ENCODE measurements around the gene FLOT2. TPM values are rescaled to one million over a fixed set of nuclear protein-coding genes. Genes with fewer than 3 reads are reported as not detected.
A peak's percentile ranks its signal among the peaks of the same experiment; 100 is the strongest.

FLOT2 gene
- total RNA-seq, 1 donor from 2014 or later = 84.0 TPM

GRCh38 chr17:28912281-28912937 is 14.9 kb upstream of the FLOT2 start:
- H3K4me1 Mint-ChIP-seq = no peaks in the 10 kb centered on the region
- Histone ChIP-seq H3K36me3 (peaks cover 19% of the 10 kb centered on the region), H3K79me2 (ENCODE audit: low read depth) (peaks cover 16% of the 10 kb centered on the region), H2AFZ (replicated peaks) (no peak overlapping the region), H4K20me1 (ENCODE audit: low read depth) (peaks cover 36% of the 10 kb centered on the region), H3K4me1 (no peaks in the 10 kb centered on the region), H3K9ac (no peak overlapping the region), H3F3A (ENCODE audit: low read depth) (peaks cover 27% of the 10 kb centered on the region), H3K9me3 (ENCODE audit: low read depth) (no peaks in the 10 kb centered on the region), H3K27me3 (no peaks in the 10 kb centered on the region), H3K4me2 (no peak overlapping the region), H3K4me3 (no peak overlapping the region), H3K27ac (no peak overlapping the region)
- H3K9me3 Mint-ChIP-seq = no peaks in the 10 kb centered on the region
- H3K27me3 Mint-ChIP-seq (ENCODE audit: insufficient read depth, low read depth) = peaks cover 7% of the 10 kb centered on the region
- no peak overlapping the region for H3K27ac Mint-ChIP-seq
- no peak for TF ChIP-seq EZH2phosphoT487 (IDR thresholded peaks at IDR 0.05)
- TF ChIP-seq, protein P1, sequence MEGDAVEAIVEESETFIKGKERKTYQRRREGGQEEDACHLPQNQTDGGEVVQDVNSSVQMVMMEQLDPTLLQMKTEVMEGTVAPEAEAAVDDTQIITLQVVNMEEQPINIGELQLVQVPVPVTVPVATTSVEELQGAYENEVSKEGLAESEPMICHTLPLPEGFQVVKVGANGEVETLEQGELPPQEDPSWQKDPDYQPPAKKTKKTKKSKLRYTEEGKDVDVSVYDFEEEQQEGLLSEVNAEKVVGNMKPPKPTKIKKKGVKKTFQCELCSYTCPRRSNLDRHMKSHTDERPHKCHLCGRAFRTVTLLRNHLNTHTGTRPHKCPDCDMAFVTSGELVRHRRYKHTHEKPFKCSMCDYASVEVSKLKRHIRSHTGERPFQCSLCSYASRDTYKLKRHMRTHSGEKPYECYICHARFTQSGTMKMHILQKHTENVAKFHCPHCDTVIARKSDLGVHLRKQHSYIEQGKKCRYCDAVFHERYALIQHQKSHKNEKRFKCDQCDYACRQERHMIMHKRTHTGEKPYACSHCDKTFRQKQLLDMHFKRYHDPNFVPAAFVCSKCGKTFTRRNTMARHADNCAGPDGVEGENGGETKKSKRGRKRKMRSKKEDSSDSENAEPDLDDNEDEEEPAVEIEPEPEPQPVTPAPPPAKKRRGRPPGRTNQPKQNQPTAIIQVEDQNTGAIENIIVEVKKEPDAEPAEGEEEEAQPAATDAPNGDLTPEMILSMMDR (IDR thresholded peaks at IDR 0.05) = peak; percentile 32
- H3K36me3 Mint-ChIP-seq = peaks cover 49% of the 10 kb centered on the region
- no peak for DNase-seq (ENCODE audit: low spot score)
- H3K4me3 Mint-ChIP-seq = no peak overlapping the region

DNA sequence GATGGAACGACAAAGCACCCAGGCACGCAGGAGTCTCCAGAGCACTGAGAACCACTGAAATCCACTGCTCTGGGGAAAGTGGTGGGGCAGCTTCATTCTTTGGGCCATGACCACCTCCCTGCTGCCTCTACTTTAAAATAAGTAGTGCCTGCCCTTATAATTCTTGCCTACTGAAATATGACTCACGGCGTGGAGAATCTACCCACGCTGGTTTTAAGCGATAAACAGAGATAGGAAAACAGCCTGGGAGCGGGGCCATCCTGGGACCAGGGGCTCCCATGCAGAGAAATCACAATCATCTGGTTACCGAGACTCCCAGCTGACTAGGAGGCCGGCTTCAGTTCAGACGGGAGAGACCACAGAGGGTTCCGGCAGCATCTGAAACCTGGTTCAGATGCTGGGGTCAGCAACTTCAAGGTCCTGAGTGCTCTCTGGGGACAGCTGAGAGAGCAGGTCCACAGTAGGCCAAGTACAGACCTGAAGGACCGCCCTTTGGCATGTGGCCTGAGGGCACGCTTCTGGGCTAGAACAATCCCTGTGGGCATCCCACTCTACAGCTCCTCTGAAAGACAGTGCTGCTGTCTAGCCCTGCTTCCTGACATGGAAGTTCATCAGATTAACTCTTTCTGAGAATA is 14.0 kb upstream of the FLOT2 start:
- Histone ChIP-seq H3K9me3 (ENCODE audit: low read depth) (no peaks in the 10 kb centered on the region), H3K9ac (no peak overlapping the region), H3K79me2 (ENCODE audit: low read depth) (peaks cover 16% of the 10 kb centered on the region), H3K27ac (no peak overlapping the region), H3K4me1 (no peaks in the 10 kb centered on the region), H3K4me3 (no peak overlapping the region), H3K27me3 (no peaks in the 10 kb centered on the region), H2AFZ (replicated peaks) (no peak overlapping the region), H3F3A (ENCODE audit: low read depth) (peaks cover 24% of the 10 kb centered on the region), H4K20me1 (ENCODE audit: low read depth) (peaks cover 30% of the 10 kb centered on the region), H3K36me3 (peaks cover 19% of the 10 kb centered on the region), H3K4me2 (no peak overlapping the region)
- TF ChIP-seq EZH2 (IDR thresholded peaks at IDR 0.05) (no peak), EZH2phosphoT487 (IDR thresholded peaks at IDR 0.05) (no peak)
- TF ChIP-seq, protein P1 (IDR thresholded peaks at IDR 0.05) = no peak
- no peaks in the 10 kb centered on the region for H3K9me3 Mint-ChIP-seq
- H3K27ac Mint-ChIP-seq = no peak overlapping the region
- no peak overlapping the region for H3K4me3 Mint-ChIP-seq
- H3K36me3 Mint-ChIP-seq = peaks cover 50% of the 10 kb centered on the region
- H3K27me3 Mint-ChIP-seq (ENCODE audit: insufficient read depth, low read depth) = peaks cover 11% of the 10 kb centered on the region
- no peak for DNase-seq (ENCODE audit: low spot score)
- H3K4me1 Mint-ChIP-seq = no peaks in the 10 kb centered on the region

- Histone ChIP-seq H3K9me3 (ENCODE audit: low read depth) (no peaks in the 10 kb centered on the region), H3K4me1 (no peaks in the 10 kb centered on the region), H3K27ac (no peak overlapping the region), H3K9ac (no peak overlapping the region), H3K4me2 (no peak overlapping the region), H4K20me1 (ENCODE audit: low read depth) (peaks cover 21% of the 10 kb centered on the region), H3K36me3 (peaks cover 16% of the 10 kb centered on the region), H3K4me3 (no peak overlapping the region), H3K79me2 (ENCODE audit: low read depth) (peaks cover 10% of the 10 kb centered on the region), H3F3A (ENCODE audit: low read depth) (peaks cover 26% of the 10 kb centered on the region), H2AFZ (replicated peaks) (no peak overlapping the region), H3K27me3 (no peaks in the 10 kb centered on the region)
- peaks cover 13% of the 10 kb centered on the region for H3K27me3 Mint-ChIP-seq (ENCODE audit: insufficient read depth, low read depth)
- peaks cover 49% of the 10 kb centered on the region for H3K36me3 Mint-ChIP-seq
- no peak overlapping the region for H3K4me3 Mint-ChIP-seq
- H3K9me3 Mint-ChIP-seq = no peaks in the 10 kb centered on the region
- no peak for TF ChIP-seq EZH2phosphoT487 (IDR thresholded peaks at IDR 0.05)
- TF ChIP-seq, protein P1 (IDR thresholded peaks at IDR 0.05) = no peak
- no peak for TF ChIP-seq EZH2 (IDR thresholded peaks at IDR 0.05)
- DNase-seq (ENCODE audit: low spot score) = no peak
- H3K27ac Mint-ChIP-seq = no peak overlapping the region
- no peaks in the 10 kb centered on the region for H3K4me1 Mint-ChIP-seq
These were observed 13.0 kb upstream of the FLOT2 start for GRCh38 chr17:28910534-28910933.

Measured in neural progenitor cell (in vitro differentiated cells).